ENCODE measurements around the gene ST3GAL4.

GRCh38 chr11:126461996-126462395, 106.5 kb downstream of the ST3GAL4 start:
- TF ChIP-seq CTCF (IDR thresholded peaks at IDR 0.05) (no peak), ZFX (IDR thresholded peaks at IDR 0.05; ENCODE audit: borderline replicate concordance) (no peak)

Data from 22Rv1 (cell line).